Thoracic aorta (tissue), 2 donors: ENCODE results near the gene LAMB2. TPM values are rescaled to one million over a fixed set of nuclear protein-coding genes. Genes with fewer than 3 reads are reported as not detected.

Experiments
- ATAC-seq: fragments of 150-250 bp; one replicate; pipeline ENCODE4 v1.8.0; 2017; ENCODE audit warnings: low read depth; ENCODE audit not compliant: insufficient number of reproducible peaks, low FRiP score
- DNase-seq: peaks from one replicate; pipeline ENCODE4 v3.0.0-alpha.2; 2020; ENCODE audit warnings: low spot score
- H3K27ac ChIP-seq, 2 donors: fragments of 200-600 bp; sonication (generic); 1 replicate in 1 of 2; 2 replicates in 1 of 2; pipeline ENCODE4 v1.5.1; 2016; ENCODE audit warnings: mild to moderate bottlenecking in 2 of 2, moderate library complexity in 2 of 2
- H3K27me3 ChIP-seq: fragments of 200-600 bp; sonication (generic); replicated peaks from 2 replicates; pipeline ENCODE4 v1.6.0; 2016; ENCODE audit warnings: mild to moderate bottlenecking; ENCODE audit not compliant: insufficient read depth
- H3K36me3 ChIP-seq: fragments of 200-600 bp; sonication (generic); one replicate; pipeline ENCODE4 v1.5.1; 2016
- H3K4me1 ChIP-seq, 2 donors: fragments of 200-600 bp; sonication (generic); 1 replicate in 1 of 2; 2 replicates in 1 of 2; pipeline versions ENCODE4 v1.5.1 to v1.6.0; 2016; ENCODE audit warnings: low read depth in 2 of 2, mild to moderate bottlenecking in 1 of 2; ENCODE audit not compliant: control insufficient read depth in 1 of 2
- H3K4me3 ChIP-seq: fragments of 200-600 bp; sonication (generic); 2 replicates; pipeline ENCODE4 v1.5.1; 2016; ENCODE audit warnings: mild to moderate bottlenecking
- H3K9me3 ChIP-seq: fragments of 200-600 bp; sonication (generic); 2 replicates; pipeline ENCODE4 v1.5.1; 2016
- total RNA-seq, 2 donors: library from RNA; depleted of rRNA; stranded (reverse); fragments of >200 nt; gene quantifications; one replicate each; pipeline versions ENCODE4 v1.1.0 to v1.2.3, GENCODE V29; 2016
- TF ChIP-seq, protein P1 (sequence below): fragments of 200-600 bp; sonication (generic); IDR thresholded peaks from one replicate; pipeline ENCODE4 v1.5.1; 2019; ENCODE audit warnings: antibody characterized with exemption

The LAMB2 gene
- total RNA-seq, 2 donors from 2014 or later: 764 to 806 TPM

GRCh38 chr3:49132073-49132436 lies 795 bp downstream of the LAMB2 start:
- H3K27ac ChIP-seq: peak overlapping the region; percentile 88 to 94
- H3K4me3 ChIP-seq: peak overlapping the region; percentile 84
- ATAC-seq: no peak
- peaks cover 22% of the 10 kb centered on the region for H3K36me3 ChIP-seq
- TF ChIP-seq, protein P1, sequence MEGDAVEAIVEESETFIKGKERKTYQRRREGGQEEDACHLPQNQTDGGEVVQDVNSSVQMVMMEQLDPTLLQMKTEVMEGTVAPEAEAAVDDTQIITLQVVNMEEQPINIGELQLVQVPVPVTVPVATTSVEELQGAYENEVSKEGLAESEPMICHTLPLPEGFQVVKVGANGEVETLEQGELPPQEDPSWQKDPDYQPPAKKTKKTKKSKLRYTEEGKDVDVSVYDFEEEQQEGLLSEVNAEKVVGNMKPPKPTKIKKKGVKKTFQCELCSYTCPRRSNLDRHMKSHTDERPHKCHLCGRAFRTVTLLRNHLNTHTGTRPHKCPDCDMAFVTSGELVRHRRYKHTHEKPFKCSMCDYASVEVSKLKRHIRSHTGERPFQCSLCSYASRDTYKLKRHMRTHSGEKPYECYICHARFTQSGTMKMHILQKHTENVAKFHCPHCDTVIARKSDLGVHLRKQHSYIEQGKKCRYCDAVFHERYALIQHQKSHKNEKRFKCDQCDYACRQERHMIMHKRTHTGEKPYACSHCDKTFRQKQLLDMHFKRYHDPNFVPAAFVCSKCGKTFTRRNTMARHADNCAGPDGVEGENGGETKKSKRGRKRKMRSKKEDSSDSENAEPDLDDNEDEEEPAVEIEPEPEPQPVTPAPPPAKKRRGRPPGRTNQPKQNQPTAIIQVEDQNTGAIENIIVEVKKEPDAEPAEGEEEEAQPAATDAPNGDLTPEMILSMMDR: no peak
- no peaks in the 10 kb centered on the region for H3K9me3 ChIP-seq
- H3K4me1 ChIP-seq: peaks cover 14 to 41% of the 10 kb centered on the region in 2 donors
- DNase-seq: no peak
- H3K27me3 ChIP-seq: no peaks in the 10 kb centered on the region

DNA sequence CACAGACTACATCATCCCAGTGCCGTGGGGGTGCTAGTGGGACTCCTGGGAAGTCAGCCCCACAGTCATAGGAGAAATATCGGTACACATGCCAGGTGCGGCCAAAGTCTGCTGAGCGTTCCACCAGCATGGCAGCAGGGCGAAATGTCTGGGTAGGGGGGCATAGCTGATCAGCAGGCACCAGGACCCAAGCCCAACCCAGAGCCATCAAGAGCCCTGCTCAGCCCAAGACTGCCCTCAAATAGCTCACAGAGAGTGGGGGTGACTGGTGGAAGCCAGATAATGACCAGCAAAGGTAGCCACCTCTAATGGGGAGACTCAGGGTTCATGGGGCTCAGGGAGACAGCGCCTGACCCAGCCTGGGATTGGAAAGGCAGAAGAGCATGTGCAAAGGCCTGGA lies 1.3 kb downstream of the LAMB2 start:
- H3K4me3 ChIP-seq: peak overlapping the region; percentile 84
- no peaks in the 10 kb centered on the region for H3K27me3 ChIP-seq
- peaks cover 22% of the 10 kb centered on the region for H3K36me3 ChIP-seq
- DNase-seq (no peak), ATAC-seq (no peak)
- H3K9me3 ChIP-seq: no peaks in the 10 kb centered on the region
- peaks cover 14 to 41% of the 10 kb centered on the region in 2 donors for H3K4me1 ChIP-seq
- H3K27ac ChIP-seq: peak overlapping the region; percentile 88 to 94
- TF ChIP-seq, protein P1: no peak

- peak overlapping the region; percentile 15 to 88 for H3K27ac ChIP-seq
- H3K36me3 ChIP-seq: peaks cover 26% of the 10 kb centered on the region
- TF ChIP-seq, protein P1: no peak
Observed at GRCh38 chr3:49131040-49131439, 1.8 kb downstream of the LAMB2 start.

GRCh38 chr3:49124991-49125670 lies 7.7 kb downstream of the LAMB2 start:
- H3K27ac ChIP-seq: no peak overlapping the region
- no peak overlapping the region for H3K4me3 ChIP-seq
- peaks cover 0 to 15% of the 10 kb centered on the region in 2 donors for H3K4me1 ChIP-seq
- DNase-seq (no peak), ATAC-seq (no peak)
- H3K9me3 ChIP-seq: no peaks in the 10 kb centered on the region
- H3K36me3 ChIP-seq: peaks cover 64% of the 10 kb centered on the region
- H3K27me3 ChIP-seq: no peaks in the 10 kb centered on the region
- TF ChIP-seq, protein P1: no peak

More at GRCh38 chr3:49131040-49131439, 1.8 kb downstream of the LAMB2 start:
- DNase-seq (no peak), ATAC-seq (no peak)
- H3K9me3 ChIP-seq: no peaks in the 10 kb centered on the region
- peaks cover 14 to 41% of the 10 kb centered on the region in 2 donors for H3K4me1 ChIP-seq
- peak overlapping the region; percentile 84 for H3K4me3 ChIP-seq
- no peaks in the 10 kb centered on the region for H3K27me3 ChIP-seq

DNA sequence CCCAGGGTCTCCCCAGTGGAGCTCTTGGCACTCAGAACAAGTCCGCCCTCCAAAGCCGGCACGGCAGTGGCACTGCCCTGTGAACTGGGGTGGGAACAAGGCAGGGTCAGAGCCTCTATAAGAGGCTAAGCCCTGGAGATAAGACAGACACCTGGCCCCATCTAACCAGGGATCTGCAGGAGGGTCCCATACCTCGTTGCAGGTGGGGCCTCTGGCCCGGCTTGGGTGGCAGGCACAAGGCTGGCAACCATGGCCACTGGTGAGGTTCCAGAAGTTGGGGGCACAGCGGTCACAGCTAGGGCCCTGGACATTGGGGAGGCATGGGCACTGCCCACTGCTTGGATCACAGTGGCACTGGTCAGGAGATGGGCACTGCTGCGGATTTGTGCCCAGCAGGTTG lies 8.6 kb downstream of the LAMB2 start:
- Histone ChIP-seq H3K9me3 (no peaks in the 10 kb centered on the region), H3K36me3 (peaks cover 56% of the 10 kb centered on the region)

More for the DNA sequence above, 8.6 kb downstream of the LAMB2 start:
- H3K4me3 ChIP-seq: no peak overlapping the region
- TF ChIP-seq, protein P1: no peak
- peaks cover 9 to 15% of the 10 kb centered on the region in 2 donors for H3K4me1 ChIP-seq
- H3K27me3 ChIP-seq: no peaks in the 10 kb centered on the region
- H3K27ac ChIP-seq: no peak overlapping the region
- ATAC-seq (no peak), DNase-seq (no peak)
